ENCODE measurements around the gene NIF3L1. TPM values are rescaled to one million over a fixed set of nuclear protein-coding genes. Genes with fewer than 3 reads are reported as not detected.

NIF3L1 gene
- total and polyA plus RNA-seq, 2 of the 13 experiments (the other 11 are each of a cell fraction or from before 2014, with no cell fraction given) = 67.9 to 75.2 TPM

- TF ChIP-seq PATZ1 (CRISPR knock-in tag; IDR thresholded peaks at IDR 0.05) = 0 out of 2 replicates have a peak, but pooled peaks have one; percentile 16
- 0 out of 2 replicates have a peak, but pooled peaks have one; percentile 30 for TF ChIP-seq MIER2 (CRISPR knock-in tag; IDR thresholded peaks at IDR 0.05)
- TF ChIP-seq RXRB (CRISPR knock-in tag; IDR thresholded peaks at IDR 0.05; ENCODE audit: borderline replicate concordance) = peak; percentile 63
- TF ChIP-seq POLR2G (IDR thresholded peaks at IDR 0.05; ENCODE audit: low read depth, low read length) = peak; percentile 56
- TF ChIP-seq KLF16 (CRISPR knock-in tag; IDR thresholded peaks at IDR 0.05) = 0 out of 4 replicates have a peak, but pooled peaks of 1 of the 2 experiments have one; percentile 42
- 0 out of 2 replicates have a peak, but pooled peaks have one; percentile 18 for TF ChIP-seq ZNF331 (CRISPR knock-in tag; IDR thresholded peaks at IDR 0.05)
- TF ChIP-seq ZBTB26 (CRISPR knock-in tag; IDR thresholded peaks at IDR 0.05; ENCODE audit: borderline replicate concordance) = 0 out of 2 replicates have a peak, but pooled peaks have one; percentile 31
- peak; percentile 43; the same call in 1 of the 2 replicates for TF ChIP-seq SMYD3 (CRISPR knock-in tag; IDR thresholded peaks at IDR 0.05)
- peak; percentile 56; the same call in 1 of the 2 replicates for TF ChIP-seq SNAPC5 (CRISPR knock-in tag; IDR thresholded peaks at IDR 0.05; ENCODE audit: borderline replicate concordance)
- 0 out of 2 replicates have a peak, but pooled peaks have one; percentile 29 for TF ChIP-seq ZNF784 (CRISPR knock-in tag; IDR thresholded peaks at IDR 0.05; ENCODE audit: borderline replicate concordance)
- TF ChIP-seq XRCC5 (optimal IDR thresholded peaks at IDR 0.05; ENCODE audit: low read length) = peak; percentile 80
- peak; percentile 59 for TF ChIP-seq SALL1 (CRISPR knock-in tag; IDR thresholded peaks at IDR 0.05)
- no peak for TF ChIP-seq ZNF276 (CRISPR knock-in tag; IDR thresholded peaks at IDR 0.05; ENCODE audit: low read depth)
- no peak for TF ChIP-seq ZNF18 (CRISPR knock-in tag; IDR thresholded peaks at IDR 0.05; ENCODE audit: insufficient replicate concordance)
- 0 out of 2 replicates have a peak, but pooled peaks have one; percentile 39 for TF ChIP-seq PPARG (CRISPR knock-in tag; conservative IDR thresholded peaks at IDR 0.05)
- TF ChIP-seq ZFX (CRISPR knock-in tag; IDR thresholded peaks at IDR 0.05; ENCODE audit: low read depth) = no peak
- peak; percentile 64 for TF ChIP-seq ERF (CRISPR knock-in tag; IDR thresholded peaks at IDR 0.05)
- no peak for TF ChIP-seq NR2F6 (IDR thresholded peaks at IDR 0.05)
- TF ChIP-seq NR2F6 (CRISPR knock-in tag; IDR thresholded peaks at IDR 0.05) = no peak
- 0 out of 2 replicates have a peak, but pooled peaks have one; percentile 12 for TF ChIP-seq ZNF121 (CRISPR knock-in tag; IDR thresholded peaks at IDR 0.05)
- TF ChIP-seq KDM3A (CRISPR knock-in tag; IDR thresholded peaks at IDR 0.05; ENCODE audit: low read depth) = peak; percentile 74; the same call in 1 of the 2 replicates
- peak; percentile 44; the same call in 1 of the 2 replicates for TF ChIP-seq IRF2 (CRISPR knock-in tag; IDR thresholded peaks at IDR 0.05)
These were observed 16.6 kb downstream of the NIF3L1 start (continued) for GRCh38 chr2:200905618-200906296.
